GM21576 (cell line): Measurements from ENCODE around the gene CAT.

Experiments
- ATAC-seq: cut with Tn5 transposase; IDR thresholded peaks from one replicate; pipeline ENCODE4 v1.9.1; 2021; ENCODE audit warnings: mild to moderate bottlenecking, moderate library complexity; ENCODE audit not compliant: unreplicated experiment

CAT gene

GRCh38 chr11:34438529-34439507 is at the start of gene CAT:
Gene CAT, plus strand, starts transcription at chr11:34438934. Its CDS starts 80 bp downstream, at chr11:34439014.
- peak; percentile 96 for ATAC-seq

DNA sequence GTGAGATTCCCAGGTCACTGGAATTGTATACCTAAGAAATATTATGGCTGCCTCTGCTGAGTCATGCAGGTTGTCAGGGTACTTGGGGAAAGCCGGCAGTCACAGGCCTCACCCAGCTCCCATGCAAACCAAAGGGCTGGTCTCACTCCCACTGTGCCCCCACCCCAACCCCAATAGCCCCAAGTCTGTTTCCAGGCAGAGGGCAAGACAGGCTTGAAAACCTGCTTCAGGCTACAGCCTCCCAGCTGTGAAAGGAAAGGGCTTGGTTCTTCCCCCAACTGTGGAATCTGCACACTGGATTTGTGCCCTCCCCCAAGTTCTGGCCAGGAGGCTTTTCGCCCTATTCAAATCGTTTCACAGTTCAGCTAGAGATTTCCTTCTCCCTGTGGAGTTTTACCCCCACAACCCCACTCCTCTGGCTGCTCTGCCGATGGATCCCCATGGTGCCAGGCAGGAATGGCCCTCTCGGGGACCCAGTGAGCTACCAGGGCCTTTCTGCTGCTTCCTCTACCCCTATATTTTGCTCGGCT is 43.9 kb upstream of the CAT start:
- no peak for ATAC-seq

DNA sequence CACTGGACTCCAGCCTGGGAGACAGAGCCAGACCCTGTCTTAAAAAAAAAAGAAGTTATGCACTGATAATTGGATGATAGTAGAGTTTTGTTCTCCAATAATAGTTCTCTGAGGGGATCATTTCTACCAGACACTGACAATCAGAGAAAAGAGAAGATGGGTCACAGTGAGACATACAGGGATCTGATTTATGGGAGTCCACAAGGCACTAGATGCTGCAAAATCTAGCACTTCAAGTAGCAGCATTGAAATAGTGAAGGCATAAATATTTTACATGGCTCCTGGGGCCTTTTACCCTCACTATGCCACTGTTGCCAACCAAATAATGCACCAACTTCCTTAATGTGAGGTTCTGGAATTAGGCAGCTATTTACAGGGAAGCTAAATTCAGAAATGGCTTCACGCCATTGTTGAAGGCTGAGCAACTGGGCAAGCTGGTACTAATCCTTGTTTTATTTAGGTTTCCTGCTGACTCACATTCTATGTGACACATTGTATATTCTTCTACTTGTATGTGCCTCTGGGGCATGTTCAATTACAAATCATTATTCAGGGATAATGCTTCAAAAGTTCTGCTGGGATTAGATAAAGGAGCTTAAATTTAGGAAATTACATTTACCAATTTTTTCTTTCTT is 42.7 kb upstream of the CAT start:
- no peak for ATAC-seq

- no peak for ATAC-seq
These were observed 41.6 kb upstream of the CAT start for GRCh38 chr11:34397120-34397519.

GRCh38 chr11:34397811-34398210 is 40.9 kb upstream of the CAT start:
- no peak for ATAC-seq

GRCh38 chr11:34403431-34403830 is 35.3 kb upstream of the CAT start:
- ATAC-seq, result no peak

DNA sequence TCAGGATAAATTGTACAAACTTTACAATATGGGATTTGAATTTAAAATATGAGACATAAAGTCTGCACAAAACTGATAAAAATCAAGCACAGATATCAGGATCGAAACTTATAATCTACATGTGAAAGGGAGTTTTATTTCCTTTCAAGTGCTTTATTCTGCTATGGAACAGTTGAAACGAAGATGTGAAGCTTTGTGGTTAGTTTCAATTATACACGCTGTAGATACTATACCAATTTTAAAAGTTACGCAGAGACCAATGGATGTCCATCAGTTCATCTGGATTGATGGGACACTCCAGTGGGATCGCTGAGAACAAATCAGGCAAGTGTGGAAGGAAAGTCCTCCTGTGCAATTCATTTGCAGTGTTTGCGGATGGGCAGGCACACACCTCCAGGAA is 34.5 kb upstream of the CAT start:
- no peak for ATAC-seq

- no peak for ATAC-seq
These were observed 33.5 kb upstream of the CAT start for GRCh38 chr11:34405079-34405858.

DNA sequence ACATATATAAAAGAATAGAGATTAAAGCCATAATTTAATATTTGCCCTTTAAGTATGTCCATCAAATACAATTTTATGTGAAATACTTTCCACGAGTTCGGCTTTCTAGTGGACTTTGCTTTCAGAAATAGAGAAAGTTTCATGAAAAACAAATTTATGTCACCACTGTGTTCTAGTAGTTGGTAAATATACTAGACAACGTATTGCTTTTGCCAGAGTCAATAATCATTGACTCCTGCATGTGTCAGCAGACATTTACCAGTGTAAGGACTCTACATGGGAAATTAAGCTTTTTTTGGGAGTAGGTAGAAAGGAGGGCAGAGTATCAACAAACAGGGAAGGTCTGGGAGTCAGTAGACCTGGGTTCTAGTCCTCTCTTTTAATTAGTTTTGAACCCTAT is 32.3 kb upstream of the CAT start:
- ATAC-seq, result no peak

GRCh38 chr11:34407121-34407813 is 31.5 kb upstream of the CAT start:
- no peak for ATAC-seq

GRCh38 chr11:34408580-34409172 is 30.1 kb upstream of the CAT start:
- ATAC-seq, result no peak

- no peak for ATAC-seq
These were observed 27.6 kb upstream of the CAT start for GRCh38 chr11:34411111-34411510.

DNA sequence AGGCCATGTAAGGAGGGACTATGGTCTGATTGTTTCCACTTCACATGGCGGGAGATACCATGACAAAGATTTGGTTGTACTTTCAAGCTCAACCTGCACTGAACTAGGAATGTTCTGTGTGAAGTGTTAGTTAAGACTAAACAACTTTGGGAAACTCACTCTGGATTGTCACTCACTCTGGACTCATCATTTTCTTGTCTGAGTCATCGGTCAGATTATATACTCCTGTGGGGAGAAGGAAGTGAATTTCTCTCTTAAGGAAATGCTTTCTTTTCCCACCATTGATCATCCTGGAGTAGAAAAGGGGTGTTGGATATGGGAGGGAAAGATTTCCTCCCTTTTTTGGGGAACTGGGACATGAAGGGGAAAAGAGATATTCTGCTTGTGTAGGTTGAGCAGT is 26.9 kb upstream of the CAT start:
- no peak for ATAC-seq

- no peak for ATAC-seq
These were observed 25.5 kb upstream of the CAT start for GRCh38 chr11:34413263-34413662.

DNA sequence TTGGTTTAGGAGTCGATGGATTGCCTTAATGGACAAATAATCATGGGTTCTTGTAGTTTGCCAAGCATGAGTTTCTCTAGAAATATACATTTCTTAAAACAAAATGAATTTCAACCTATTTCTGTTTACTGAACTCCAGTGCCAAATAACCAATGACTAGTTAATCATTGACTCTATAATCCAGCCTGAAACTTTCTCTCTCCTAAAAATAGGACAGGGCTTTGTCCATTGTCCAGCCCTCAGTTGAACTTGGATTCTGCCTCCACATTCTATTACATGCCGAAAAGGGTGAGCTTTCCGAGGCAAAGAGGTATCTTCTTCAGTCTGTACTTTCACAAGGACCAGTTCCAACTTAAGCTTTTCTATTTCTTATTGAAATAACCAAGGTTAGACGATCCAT is 23.2 kb upstream of the CAT start:
- ATAC-seq, result no peak

- ATAC-seq, result no peak
These were observed 22.6 kb upstream of the CAT start for GRCh38 chr11:34416088-34416487.

DNA sequence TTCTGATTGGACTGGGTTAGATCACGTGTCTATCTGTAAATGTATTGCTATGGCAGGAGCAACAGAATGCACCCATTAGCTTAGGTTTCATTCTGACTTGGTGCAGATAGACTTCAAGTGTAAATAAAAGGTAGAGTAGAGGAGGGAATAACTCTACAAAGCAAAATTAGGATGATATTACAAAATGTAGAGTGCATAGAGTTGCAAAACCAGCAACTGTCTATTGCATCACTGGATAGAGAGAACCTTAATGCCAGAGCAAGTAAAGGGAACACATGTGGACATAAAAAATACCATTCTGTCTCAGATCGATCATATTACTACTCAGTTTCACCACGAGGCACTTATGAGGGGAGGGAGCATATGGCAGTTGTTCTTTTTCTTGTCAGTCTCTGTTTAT is 22.0 kb upstream of the CAT start:
- ATAC-seq, result no peak

DNA sequence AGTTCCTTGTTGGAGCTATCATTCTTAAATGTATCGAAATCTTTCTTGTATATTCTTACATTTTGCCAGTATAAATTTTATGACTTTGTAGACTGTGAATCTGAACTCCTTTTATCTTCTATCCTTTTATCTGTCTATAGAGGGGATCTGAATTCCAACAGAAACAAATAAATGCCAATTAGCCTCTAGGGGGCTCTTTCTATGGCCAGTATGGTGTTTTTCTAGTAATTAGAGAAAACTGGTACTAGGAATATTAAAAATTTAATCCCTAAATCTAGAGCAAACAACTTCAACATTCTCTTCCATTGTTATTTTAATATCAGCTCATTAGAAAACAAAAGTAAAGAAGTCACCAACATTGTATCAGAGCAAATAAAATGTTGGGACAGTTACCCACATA is 21.5 kb upstream of the CAT start:
- no peak for ATAC-seq

GRCh38 chr11:34419158-34419557 is 19.6 kb upstream of the CAT start:
- no peak for ATAC-seq

GRCh38 chr11:34423300-34423699 is 15.4 kb upstream of the CAT start:
- ATAC-seq, result no peak
